ENCODE data around the gene LARGE1.

- TF ChIP-seq POLR2A (IDR thresholded peaks at IDR 0.05; ENCODE audit: low read depth, low read length) (no peak), POU2F2 (IDR thresholded peaks at IDR 0.05; ENCODE audit: low read depth, low read length) (no peak), POLR2AphosphoS5 (IDR thresholded peaks at IDR 0.05; ENCODE audit: low read depth, low read length) (no peak), TAF1 (IDR thresholded peaks at IDR 0.05; ENCODE audit: low read depth, low read length) (no peak), SPI1 (IDR thresholded peaks at IDR 0.05; ENCODE audit: low read depth, low read length) (no peak), PAX5 (IDR thresholded peaks at IDR 0.05; ENCODE audit: insufficient read depth, low read length, severe bottlenecking) (no peak)
These were observed 620.1 kb downstream of the LARGE1 start for GRCh38 chr22:33300165-33300564.
